ENCODE measurements around the gene RHOJ. TPM values are rescaled to one million over a fixed set of nuclear protein-coding genes. Genes with fewer than 3 reads are reported as not detected.

The RHOJ gene
- total RNA-seq, 3 donors from 2014 or later (not counting 1 experiment from before 2014, with no cell fraction given): not detected

- Mint-ChIP-seq H3K27ac (no peak overlapping the region), H3K9me3 (peaks cover 0 to 2% of the 10 kb centered on the region in 2 donors), H3K27me3 (ENCODE audit: low read depth in 2 of 2) (peaks cover 9 to 19% of the 10 kb centered on the region in 2 donors), H3K4me3 (no peak overlapping the region), H3K36me3 (no peaks in the 10 kb centered on the region), H3K4me1 (no peaks in the 10 kb centered on the region)
- no peak for ATAC-seq
- H3K36me3 ChIP-seq (ENCODE audit: control insufficient read depth, insufficient read depth, low read length): no peaks in the 10 kb centered on the region
- intact Hi-C loops (cut with micrococcal nuclease): no loop called here
- no peak overlapping the region for H3K27ac ChIP-seq (ENCODE audit: low read length)
- H3K4me1 ChIP-seq (ENCODE audit: control insufficient read depth, insufficient read depth, low read length): no peaks in the 10 kb centered on the region
- TF ChIP-seq CTCF (IDR thresholded peaks at IDR 0.05): no peak
- no peaks in the 10 kb centered on the region for H3K27me3 ChIP-seq (ENCODE audit: control insufficient read depth, insufficient read depth, low read length)
- no peak for DNase-seq
- H3K4me3 ChIP-seq (ENCODE audit: low read length): no peak overlapping the region
- WGBS (ENCODE audit: insufficient coverage): 66% methylated on average over 3 of the region's 3 CpGs
- no peaks in the 10 kb centered on the region for H3K9me3 ChIP-seq (ENCODE audit: control insufficient read depth, insufficient read depth, low read length)
Measured at GRCh38 chr14:63223596-63223995, 19.4 kb downstream of the RHOJ start.

- Mint-ChIP-seq H3K27me3 (ENCODE audit: low read depth in 2 of 2) (peaks cover 9 to 13% of the 10 kb centered on the region in 2 donors), H3K4me3 (no peak overlapping the region), H3K9me3 (peaks cover 0 to 2% of the 10 kb centered on the region in 2 donors), H3K27ac (no peak overlapping the region), H3K36me3 (no peaks in the 10 kb centered on the region), H3K4me1 (no peaks in the 10 kb centered on the region)
- intact Hi-C loops (cut with micrococcal nuclease): no loop called here
- 76% methylated on average over 4 of the region's 4 CpGs for WGBS (ENCODE audit: insufficient coverage)
- H3K4me1 ChIP-seq (ENCODE audit: control insufficient read depth, insufficient read depth, low read length): no peaks in the 10 kb centered on the region
- no peak for TF ChIP-seq CTCF (IDR thresholded peaks at IDR 0.05)
- H3K27ac ChIP-seq (ENCODE audit: low read length): no peak overlapping the region
- no peaks in the 10 kb centered on the region for H3K9me3 ChIP-seq (ENCODE audit: control insufficient read depth, insufficient read depth, low read length)
- ATAC-seq (no peak), DNase-seq (no peak)
- no peaks in the 10 kb centered on the region for H3K27me3 ChIP-seq (ENCODE audit: control insufficient read depth, insufficient read depth, low read length)
- no peaks in the 10 kb centered on the region for H3K36me3 ChIP-seq (ENCODE audit: control insufficient read depth, insufficient read depth, low read length)
- H3K4me3 ChIP-seq (ENCODE audit: low read length): no peak overlapping the region
Measured at GRCh38 chr14:63224196-63224595, 20.0 kb downstream of the RHOJ start.

- ATAC-seq (no peak), DNase-seq (no peak)
- intact Hi-C loops (cut with micrococcal nuclease): no loop called here
- H3K27ac ChIP-seq (ENCODE audit: low read length): no peak overlapping the region
- H3K4me1 Mint-ChIP-seq: no peaks in the 10 kb centered on the region
- H3K4me3 Mint-ChIP-seq: no peak overlapping the region
- no peaks in the 10 kb centered on the region for H3K36me3 Mint-ChIP-seq
- no peaks in the 10 kb centered on the region for H3K27me3 ChIP-seq (ENCODE audit: control insufficient read depth, insufficient read depth, low read length)
- TF ChIP-seq CTCF (IDR thresholded peaks at IDR 0.05): no peak
- H3K9me3 ChIP-seq (ENCODE audit: control insufficient read depth, insufficient read depth, low read length): no peaks in the 10 kb centered on the region
- WGBS (ENCODE audit: insufficient coverage): 89% methylated on average over 1 of the region's 2 CpGs
- H3K36me3 ChIP-seq (ENCODE audit: control insufficient read depth, insufficient read depth, low read length): no peaks in the 10 kb centered on the region
- H3K4me3 ChIP-seq (ENCODE audit: low read length): no peak overlapping the region
- peaks cover 0 to under 1% of the 10 kb centered on the region in 2 donors for H3K9me3 Mint-ChIP-seq
- H3K4me1 ChIP-seq (ENCODE audit: control insufficient read depth, insufficient read depth, low read length): no peaks in the 10 kb centered on the region
- peaks cover 5 to 13% of the 10 kb centered on the region in 2 donors for H3K27me3 Mint-ChIP-seq (ENCODE audit: low read depth in 2 of 2)
- no peak overlapping the region for H3K27ac Mint-ChIP-seq
Measured at GRCh38 chr14:63228217-63228616, 24.0 kb downstream of the RHOJ start.

GRCh38 chr14:63229330-63230059 lies 25.3 kb downstream of the RHOJ start:
- DNase-seq (no peak), ATAC-seq (no peak)
- no peaks in the 10 kb centered on the region for H3K9me3 Mint-ChIP-seq
- WGBS (ENCODE audit: insufficient coverage): 78% methylated on average over 5 of the region's 5 CpGs
- TF ChIP-seq CTCF (IDR thresholded peaks at IDR 0.05): no peak
- H3K27me3 Mint-ChIP-seq (ENCODE audit: low read depth in 2 of 2): peaks cover 8 to 11% of the 10 kb centered on the region in 2 donors
- H3K27ac Mint-ChIP-seq: no peak overlapping the region
- no peaks in the 10 kb centered on the region for H3K36me3 Mint-ChIP-seq
- no peak overlapping the region for H3K4me3 Mint-ChIP-seq
- H3K27me3 ChIP-seq (ENCODE audit: control insufficient read depth, insufficient read depth, low read length): no peaks in the 10 kb centered on the region
- no peaks in the 10 kb centered on the region for H3K36me3 ChIP-seq (ENCODE audit: control insufficient read depth, insufficient read depth, low read length)
- intact Hi-C loops (cut with micrococcal nuclease): no loop called here
- H3K9me3 ChIP-seq (ENCODE audit: control insufficient read depth, insufficient read depth, low read length): no peaks in the 10 kb centered on the region
- H3K27ac ChIP-seq (ENCODE audit: low read length): no peak overlapping the region
- no peak overlapping the region for H3K4me3 ChIP-seq (ENCODE audit: low read length)
- no peaks in the 10 kb centered on the region for H3K4me1 Mint-ChIP-seq
- no peaks in the 10 kb centered on the region for H3K4me1 ChIP-seq (ENCODE audit: control insufficient read depth, insufficient read depth, low read length)
